ENCODE results near the gene PRR15L. TPM values are rescaled to one million over a fixed set of nuclear protein-coding genes. Genes with fewer than 3 reads are reported as not detected.

The PRR15L gene
- total RNA-seq, 1 experiment from 2014 or later: 0.18 TPM

- ChIA-PET POLR2A (interaction anchor here (0.6 kb wide), 1 partner anchor 22 kb away, joined by 3 read pairs; no protein-coding TSS in a partner anchor), CTCF (no interaction called here)
- H3K27me3 ChIP-seq (ENCODE audit: control insufficient read depth, insufficient read depth, low read length): no peaks in the 10 kb centered on the region
- TF ChIP-seq TCF7L2 (IDR thresholded peaks at IDR 0.05; ENCODE audit: low read depth, low read length) (no peak), REST (IDR thresholded peaks at IDR 0.05; ENCODE audit: insufficient read depth in 1 of 2, low read depth in 2 of 2, low read length in 1 of 2) (no peak), POLR2AphosphoS5 (IDR thresholded peaks at IDR 0.05; ENCODE audit: low read depth, low read length) (no peak), CTCF (IDR thresholded peaks at IDR 0.05) (no peak), SIN3A (IDR thresholded peaks at IDR 0.05; ENCODE audit: borderline replicate concordance, insufficient read depth, low read depth, low read length) (no peak)
- no TSS peak for BruUV-seq (replicated peaks)
- H3K4me3 ChIP-seq (ENCODE audit: low read depth in 2 of 2, low read length in 2 of 2): no peak overlapping the region
- peaks cover 3% of the 10 kb centered on the region; the same call in 1 of the 2 replicates for H3K4me1 ChIP-seq (ENCODE audit: control insufficient read depth, insufficient read depth, low read length)
- ATAC-seq (no peak), DNase-seq (ENCODE audit: low read depth, low spot score) (no peak)
- in situ Hi-C loops (cut with HindIII; ENCODE audit: low pct_unique_long_range_greater_than_20kb, low sequenced_read_pairs): no loop called here
- intact Hi-C loops (cut with micrococcal nuclease; ENCODE audit: unreplicated experiment): no loop called here
- no peaks in the 10 kb centered on the region for H3K9me3 ChIP-seq (ENCODE audit: control insufficient read depth, insufficient read depth, low read depth, low read length)
- no peak overlapping the region for H3K27ac ChIP-seq (ENCODE audit: low read length)
- H3K36me3 ChIP-seq (ENCODE audit: control insufficient read depth, insufficient read depth, low read length): no peaks in the 10 kb centered on the region; the same call in 1 of the 2 replicates
Observed at GRCh38 chr17:47929218-47930000, 28.3 kb downstream of the PRR15L start.

- peaks cover 3% of the 10 kb centered on the region; the same call in 1 of the 2 replicates for H3K4me1 ChIP-seq (ENCODE audit: control insufficient read depth, insufficient read depth, low read length)
- POLR2A ChIA-PET: interaction anchor here (0.5 kb wide), 1 partner anchor 12 kb away, joined by 4 read pairs; no protein-coding TSS in a partner anchor
- TF ChIP-seq POLR2AphosphoS5 (IDR thresholded peaks at IDR 0.05; ENCODE audit: low read depth, low read length) (no peak), TCF7L2 (IDR thresholded peaks at IDR 0.05; ENCODE audit: low read depth, low read length) (no peak), SIN3A (IDR thresholded peaks at IDR 0.05; ENCODE audit: borderline replicate concordance, insufficient read depth, low read depth, low read length) (no peak), CTCF (IDR thresholded peaks at IDR 0.05) (no peak), REST (IDR thresholded peaks at IDR 0.05; ENCODE audit: insufficient read depth in 1 of 2, low read depth in 2 of 2, low read length in 1 of 2) (no peak)
- H3K27me3 ChIP-seq (ENCODE audit: control insufficient read depth, insufficient read depth, low read length): no peaks in the 10 kb centered on the region
- intact Hi-C loops (cut with micrococcal nuclease; ENCODE audit: unreplicated experiment): no loop called here
- H3K9me3 ChIP-seq (ENCODE audit: control insufficient read depth, insufficient read depth, low read depth, low read length): no peaks in the 10 kb centered on the region
- H3K27ac ChIP-seq (ENCODE audit: low read length): no peak overlapping the region
- CTCF ChIA-PET: no interaction called here
- no peak overlapping the region for H3K4me3 ChIP-seq (ENCODE audit: low read depth in 2 of 2, low read length in 2 of 2)
- H3K36me3 ChIP-seq (ENCODE audit: control insufficient read depth, insufficient read depth, low read length): no peaks in the 10 kb centered on the region; the same call in 1 of the 2 replicates
- TSS peak; percentile 60 for BruUV-seq (replicated peaks)
- no peak for DNase-seq (ENCODE audit: low read depth, low spot score)
- in situ Hi-C loops (cut with HindIII; ENCODE audit: low pct_unique_long_range_greater_than_20kb, low sequenced_read_pairs): no loop called here
- ATAC-seq: no peak
Observed at GRCh38 chr17:47928415-47928814, 29.3 kb downstream of the PRR15L start.

Measured in Panc1 (cell line).